Keratinocyte (primary cell): ENCODE results near the gene DENND1C. TPM values are rescaled to one million over a fixed set of nuclear protein-coding genes. Genes with fewer than 3 reads are reported as not detected.

Source experiments
- DNase-seq: peaks from one replicate; pipeline ENCODE4 v3.0.0-alpha.2; 2011; ENCODE audit warnings: low read depth, missing footprints, low spot score
- FAIRE-seq: peaks from 2 replicates; lab custom pipeline; 2011; peaks lifted over from hg19 to GRCh38; lab: Jason Lieb, UNC
- H2AFZ ChIP-seq: 2 replicates; pipeline ENCODE4 v1.6.0; 2012; ENCODE audit warnings: low read length, control low read depth, inconsistent platforms; ENCODE audit not compliant: control insufficient read depth
- H3K27ac ChIP-seq: 2 replicates; pipeline ENCODE4 v1.5.1; 2011; ENCODE audit warnings: low read length; ENCODE audit not compliant: control insufficient read depth, insufficient read depth
- H3K27me3 ChIP-seq: 3 replicates; pipeline ENCODE4 v1.6.0; 2011; ENCODE audit warnings: low read length; ENCODE audit not compliant: control insufficient read depth, insufficient read depth; ENCODE audit errors: extremely low read depth
- H3K36me3 ChIP-seq, 2 experiments: 2 replicates in 1 of 2; 3 replicates in 1 of 2; pipeline ENCODE4 v1.5.1; 2011; ENCODE audit warnings: low read length in 2 of 2, mild to moderate bottlenecking in 1 of 2; ENCODE audit not compliant: control insufficient read depth in 2 of 2, insufficient read depth in 2 of 2; ENCODE audit errors: extremely low read depth in 1 of 2
- H3K4me1 ChIP-seq: 3 replicates; pipeline ENCODE4 v1.5.1; 2011; ENCODE audit warnings: low read length; ENCODE audit not compliant: control insufficient read depth, insufficient read depth; ENCODE audit errors: extremely low read depth
- H3K4me2 ChIP-seq: 3 replicates; pipeline ENCODE4 v1.6.0; 2011; ENCODE audit warnings: low read depth, low read length; ENCODE audit not compliant: control insufficient read depth, insufficient read depth; ENCODE audit errors: extremely low read depth
- H3K4me3 ChIP-seq, 3 experiments: fragments of 200-600 bp in 1 of 3; sonication (generic) in 1 of 3; 2 replicates in 2 of 3; 3 replicates in 1 of 3; pipeline ENCODE4 v1.5.1; 2011 to 2016; ENCODE audit warnings: low read length in 3 of 3, mild to moderate bottlenecking in 3 of 3, control low read depth in 2 of 3, inconsistent platforms in 1 of 3, low read depth in 1 of 3, mixed read lengths in 1 of 3, mixed run types in 1 of 3, moderate library complexity in 1 of 3; ENCODE audit not compliant: control insufficient read depth in 2 of 3, insufficient read depth in 2 of 3; ENCODE audit errors: extremely low read depth in 1 of 3
- H3K79me2 ChIP-seq: 2 replicates; pipeline ENCODE4 v1.6.0; 2012; ENCODE audit warnings: low read length; ENCODE audit not compliant: control insufficient read depth, insufficient read depth
- H3K9ac ChIP-seq: 3 replicates; pipeline ENCODE4 v1.6.0; 2011; ENCODE audit warnings: low read length; ENCODE audit not compliant: control insufficient read depth, insufficient read depth; ENCODE audit errors: extremely low read depth
- H3K9me1 ChIP-seq: 3 replicates; pipeline ENCODE4 v1.6.0; 2011; ENCODE audit warnings: low read length; ENCODE audit not compliant: control insufficient read depth, insufficient read depth; ENCODE audit errors: extremely low read depth
- H3K9me3 ChIP-seq: 2 replicates; pipeline ENCODE4 v1.5.1; 2012; ENCODE audit warnings: low read depth, low read length; ENCODE audit not compliant: control insufficient read depth
- H4K20me1 ChIP-seq: 3 replicates; pipeline ENCODE4 v1.6.0; 2011; ENCODE audit warnings: low read length; ENCODE audit not compliant: control insufficient read depth, insufficient read depth; ENCODE audit errors: extremely low read depth
- EZH2 ChIP-seq: IDR thresholded peaks from one replicate; pipeline ENCODE4 v1.6.1; 2012; ENCODE audit warnings: inconsistent platforms, mild to moderate bottlenecking, low read length, moderate library complexity
- dilution Hi-C: fragments of 300-500 bp; cut with MboI; formaldehyde crosslinking; loops from one replicate; pipeline ENCODE4 v1.7.0; 2020; ENCODE audit warnings: low sequenced_read_pairs; ENCODE audit not compliant: extremely low pct_ligation_motif_present
- polyA plus RNA-seq, 5 experiments: library from polyadenylated mRNA; depleted of rRNA in 3 of 5; stranded (reverse) in 3 of 5; stranded (forward) in 1 of 5; unstranded in 1 of 5; fragments of >200 nt; gene quantifications; 1 replicate in 1 of 5; 2 replicates in 3 of 5; 3 replicates in 1 of 5; pipeline versions ENCODE4 v1.2.1 to v1.2.3, GENCODE V29; 2011 to 2012; ENCODE audit warnings: missing spikeins in 2 of 5, low read depth in 1 of 5, low replicate concordance in 1 of 5
- TF ChIP-seq, protein P1 (sequence below), 3 experiments: IDR thresholded peaks in 1 of 3; conservative IDR thresholded peaks in 1 of 3; optimal IDR thresholded peaks in 1 of 3; 2 replicates in 2 of 3; 3 replicates in 1 of 3; pipeline versions ENCODE3 to v1.5.1; 2011; ENCODE audit warnings: low read length in 3 of 3, mild to moderate bottlenecking in 3 of 3, moderate library complexity in 2 of 3, control low read depth in 1 of 3, inconsistent platforms in 1 of 3; ENCODE audit not compliant: insufficient read depth in 2 of 3; ENCODE audit errors: extremely low read depth in 1 of 3

DENND1C gene
- polyA plus RNA-seq, 1 donor (not counting 4 experiments of a cell fraction or from before 2014, with no cell fraction given) = 0.09 TPM

DNA sequence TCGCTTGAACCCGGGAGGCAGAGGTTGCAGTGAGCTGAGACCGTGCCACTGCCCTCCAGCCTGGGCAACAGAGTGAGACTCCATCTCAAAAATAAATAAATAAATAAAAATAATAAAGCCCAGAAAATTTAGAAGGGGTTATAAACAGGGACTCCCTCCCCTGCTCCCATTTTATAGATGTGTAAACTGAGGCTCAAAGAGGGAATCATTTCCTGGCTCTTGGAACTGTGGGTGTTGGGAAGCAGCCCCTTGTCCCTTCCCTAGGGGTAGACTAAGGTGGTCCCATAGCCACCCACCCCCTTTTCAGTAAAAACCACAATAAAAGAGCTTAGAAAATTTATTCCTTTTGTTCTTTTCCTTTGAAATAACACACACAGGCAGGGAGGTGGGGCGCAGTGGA, 41.8 kb downstream of the DENND1C start:
- Histone ChIP-seq H3K4me2 (no peak overlapping the region), H3K9me3 (no peaks in the 10 kb centered on the region), H3K4me1 (no peaks in the 10 kb centered on the region), H3K9me1 (no peaks in the 10 kb centered on the region), H3K79me2 (no peaks in the 10 kb centered on the region), H4K20me1 (no peaks in the 10 kb centered on the region), H3K27me3 (no peaks in the 10 kb centered on the region), H3K4me3 (no peak overlapping the region), H3K36me3 (no peaks in the 10 kb centered on the region), H3K27ac (no peak overlapping the region), H2AFZ (no peak overlapping the region), H3K9ac (no peak overlapping the region)
- TF ChIP-seq, protein P1, sequence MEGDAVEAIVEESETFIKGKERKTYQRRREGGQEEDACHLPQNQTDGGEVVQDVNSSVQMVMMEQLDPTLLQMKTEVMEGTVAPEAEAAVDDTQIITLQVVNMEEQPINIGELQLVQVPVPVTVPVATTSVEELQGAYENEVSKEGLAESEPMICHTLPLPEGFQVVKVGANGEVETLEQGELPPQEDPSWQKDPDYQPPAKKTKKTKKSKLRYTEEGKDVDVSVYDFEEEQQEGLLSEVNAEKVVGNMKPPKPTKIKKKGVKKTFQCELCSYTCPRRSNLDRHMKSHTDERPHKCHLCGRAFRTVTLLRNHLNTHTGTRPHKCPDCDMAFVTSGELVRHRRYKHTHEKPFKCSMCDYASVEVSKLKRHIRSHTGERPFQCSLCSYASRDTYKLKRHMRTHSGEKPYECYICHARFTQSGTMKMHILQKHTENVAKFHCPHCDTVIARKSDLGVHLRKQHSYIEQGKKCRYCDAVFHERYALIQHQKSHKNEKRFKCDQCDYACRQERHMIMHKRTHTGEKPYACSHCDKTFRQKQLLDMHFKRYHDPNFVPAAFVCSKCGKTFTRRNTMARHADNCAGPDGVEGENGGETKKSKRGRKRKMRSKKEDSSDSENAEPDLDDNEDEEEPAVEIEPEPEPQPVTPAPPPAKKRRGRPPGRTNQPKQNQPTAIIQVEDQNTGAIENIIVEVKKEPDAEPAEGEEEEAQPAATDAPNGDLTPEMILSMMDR (optimal IDR thresholded peaks at IDR 0.05 in 1 of 3, IDR thresholded peaks at IDR 0.05 in 1 of 3, conservative IDR thresholded peaks at IDR 0.05 in 1 of 3; ENCODE audit: extremely low read depth in 1 of 3, insufficient read depth in 2 of 3, low read length in 3 of 3) = no peak
- no peak for TF ChIP-seq EZH2
- FAIRE-seq (no peak), DNase-seq (no peak)
- dilution Hi-C loops = no loop called here

DNA sequence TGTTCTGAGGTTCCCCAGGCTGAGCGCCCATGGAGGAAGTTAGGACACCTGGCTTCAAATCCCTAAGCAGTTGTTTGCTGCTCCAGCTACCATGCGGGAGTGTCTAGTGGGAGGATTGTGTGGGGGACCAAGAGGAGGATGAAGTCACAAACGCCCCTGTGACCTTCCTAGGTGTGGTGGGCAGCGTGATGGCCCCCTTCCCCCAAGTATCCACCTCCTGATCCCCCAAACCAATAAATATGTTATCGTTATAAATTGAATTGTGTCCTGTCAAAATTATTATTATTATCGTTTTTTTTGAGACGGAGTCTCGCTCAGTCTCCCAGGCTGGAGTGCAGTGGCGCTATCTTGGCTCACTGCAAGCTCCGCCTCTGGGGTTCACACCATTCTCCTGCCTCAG, 47.9 kb downstream of the DENND1C start, which contains the start of gene SLC25A41:
SLC25A41 (minus strand) TSS at position 101 of the 400 bp plus-strand sequence; CDS start at position 31, 70 bp downstream.
- Histone ChIP-seq H3K27ac (no peak within 1 kb of the TSS), H3K4me1 (no peaks in the 10 kb centered on the region), H3K27me3 (no peaks in the 10 kb centered on the region), H3K9ac (no peak within 1 kb of the TSS), H3K4me2 (no peak within 1 kb of the TSS), H3K9me1 (no peaks in the 10 kb centered on the region), H3K4me3 (no peak within 1 kb of the TSS), H3K36me3 (no peaks in the 10 kb centered on the region), H2AFZ (no peak within 1 kb of the TSS), H4K20me1 (no peaks in the 10 kb centered on the region), H3K9me3 (no peaks in the 10 kb centered on the region), H3K79me2 (no peaks in the 10 kb centered on the region)
- DNase-seq (no peak), FAIRE-seq (no peak)
- TF ChIP-seq, protein P1 (optimal IDR thresholded peaks at IDR 0.05 in 1 of 3, IDR thresholded peaks at IDR 0.05 in 1 of 3, conservative IDR thresholded peaks at IDR 0.05 in 1 of 3; ENCODE audit: extremely low read depth in 1 of 3, insufficient read depth in 2 of 3, low read length in 3 of 3) = no peak
- TF ChIP-seq EZH2 = no peak
- dilution Hi-C loops = no loop called here
